ENCODE measurements around the gene CCSER1. TPM values are rescaled to one million over a fixed set of nuclear protein-coding genes. Genes with fewer than 3 reads are reported as not detected.
"Not testable (repeated sequence)": the region's sequence is repeated elsewhere in the genome, so short reads cannot be mapped to it uniquely, and the experiment has no call there.

Gene CCSER1
- total RNA-seq, 1 donor from 2014 or later: 1.4 TPM

GRCh38 chr4:91366554-91366953, 1239.4 kb downstream of the CCSER1 start:
- DNase-seq (ENCODE audit: low read depth): no peak
- Histone ChIP-seq H3K27me3 (ENCODE audit: control insufficient read depth, insufficient read depth, low read length) (no peaks in the 10 kb centered on the region), H3K36me3 (ENCODE audit: control insufficient read depth, insufficient read depth, low read length) (no peaks in the 10 kb centered on the region), H3K4me3 (ENCODE audit: low read depth, low read length) (no peak overlapping the region)
- no peak for TF ChIP-seq CTCF (IDR thresholded peaks at IDR 0.05; ENCODE audit: insufficient read depth, low read length, poor library complexity, severe bottlenecking)

- Histone ChIP-seq H3K4me3 (ENCODE audit: low read depth, low read length) (no peak overlapping the region), H3K27me3 (ENCODE audit: control insufficient read depth, insufficient read depth, low read length) (no peaks in the 10 kb centered on the region), H3K36me3 (ENCODE audit: control insufficient read depth, insufficient read depth, low read length) (no peaks in the 10 kb centered on the region)
- TF ChIP-seq CTCF (IDR thresholded peaks at IDR 0.05; ENCODE audit: insufficient read depth, low read length, poor library complexity, severe bottlenecking): no peak
- DNase-seq (ENCODE audit: low read depth): no peak
These were observed 1241.9 kb downstream of the CCSER1 start for GRCh38 chr4:91369116-91369515.

- DNase-seq (ENCODE audit: low read depth): no peak
- no peak overlapping the region for H3K4me3 ChIP-seq (ENCODE audit: low read depth, low read length)
- no peaks in the 10 kb centered on the region for H3K27me3 ChIP-seq (ENCODE audit: control insufficient read depth, insufficient read depth, low read length)
- H3K36me3 ChIP-seq (ENCODE audit: control insufficient read depth, insufficient read depth, low read length): no peaks in the 10 kb centered on the region
- no peak for TF ChIP-seq CTCF (IDR thresholded peaks at IDR 0.05; ENCODE audit: insufficient read depth, low read length, poor library complexity, severe bottlenecking)
These were observed 1246.4 kb downstream of the CCSER1 start for GRCh38 chr4:91373546-91373945.

- not testable (repeated sequence) for H3K27me3 ChIP-seq (ENCODE audit: control insufficient read depth, insufficient read depth, low read length); H3K36me3 ChIP-seq (ENCODE audit: control insufficient read depth, insufficient read depth, low read length); DNase-seq (ENCODE audit: low read depth); H3K4me3 ChIP-seq (ENCODE audit: low read depth, low read length)
These were observed 1278.2 kb downstream of the CCSER1 start for GRCh38 chr4:91405431-91405830.

- TF ChIP-seq CTCF (IDR thresholded peaks at IDR 0.05; ENCODE audit: insufficient read depth, low read length, poor library complexity, severe bottlenecking): no peak
- no peaks in the 10 kb centered on the region for H3K36me3 ChIP-seq (ENCODE audit: control insufficient read depth, insufficient read depth, low read length)
- no peak overlapping the region for H3K4me3 ChIP-seq (ENCODE audit: low read depth, low read length)
- DNase-seq (ENCODE audit: low read depth): no peak
- no peaks in the 10 kb centered on the region for H3K27me3 ChIP-seq (ENCODE audit: control insufficient read depth, insufficient read depth, low read length)
These were observed 1294.8 kb downstream of the CCSER1 start for GRCh38 chr4:91422011-91422410.

GRCh38 chr4:91426725-91427124, 1299.5 kb downstream of the CCSER1 start:
- H3K4me3 ChIP-seq (ENCODE audit: low read depth, low read length): no peak overlapping the region
- no peaks in the 10 kb centered on the region for H3K36me3 ChIP-seq (ENCODE audit: control insufficient read depth, insufficient read depth, low read length)
- H3K27me3 ChIP-seq (ENCODE audit: control insufficient read depth, insufficient read depth, low read length): no peaks in the 10 kb centered on the region
- TF ChIP-seq CTCF (IDR thresholded peaks at IDR 0.05; ENCODE audit: insufficient read depth, low read length, poor library complexity, severe bottlenecking): no peak
- no peak for DNase-seq (ENCODE audit: low read depth)

Measured in kidney epithelial cell (primary cell).